ENCODE results near the gene ZNF81.
"Not testable (repeated sequence)": the region's sequence is repeated elsewhere in the genome, so short reads cannot be mapped to it uniquely, and the experiment has no call there.

ZNF81 gene

GRCh38 chrX:47915886-47916493 lies 79.3 kb downstream of the ZNF81 start:
- no peak for DNase-seq
- H3K4me1 ChIP-seq (ENCODE audit: control insufficient read depth, insufficient read depth, low read length, poor library complexity, severe bottlenecking), result no peaks in the 10 kb centered on the region
- H3K27ac ChIP-seq (ENCODE audit: insufficient read depth, low read length, poor library complexity, severe bottlenecking), result no peak overlapping the region
- no peak overlapping the region for H3K4me3 ChIP-seq (ENCODE audit: insufficient read depth, low read depth, low read length, poor library complexity, severe bottlenecking)
- peaks cover 14% of the 10 kb centered on the region for H3K9me3 ChIP-seq (ENCODE audit: control insufficient read depth, low read length)
- H3K27me3 ChIP-seq (replicated peaks; ENCODE audit: control insufficient read depth, insufficient read depth, low read length, poor library complexity, severe bottlenecking), result no peaks in the 10 kb centered on the region
- peaks cover 6% of the 10 kb centered on the region for H3K36me3 ChIP-seq (ENCODE audit: control insufficient read depth, insufficient read depth, low read length)

GRCh38 chrX:47918274-47918673 lies 81.6 kb downstream of the ZNF81 start:
- no peak for DNase-seq
- Histone ChIP-seq H3K27ac (ENCODE audit: insufficient read depth, low read length, poor library complexity, severe bottlenecking) (no peak overlapping the region), H3K36me3 (ENCODE audit: control insufficient read depth, insufficient read depth, low read length) (peaks cover 6% of the 10 kb centered on the region), H3K4me3 (ENCODE audit: insufficient read depth, low read depth, low read length, poor library complexity, severe bottlenecking) (no peak overlapping the region), H3K4me1 (ENCODE audit: control insufficient read depth, insufficient read depth, low read length, poor library complexity, severe bottlenecking) (no peaks in the 10 kb centered on the region), H3K9me3 (ENCODE audit: control insufficient read depth, low read length) (peaks cover 14% of the 10 kb centered on the region), H3K27me3 (replicated peaks; ENCODE audit: control insufficient read depth, insufficient read depth, low read length, poor library complexity, severe bottlenecking) (no peaks in the 10 kb centered on the region)

GRCh38 chrX:47927212-47927611 lies 90.5 kb downstream of the ZNF81 start:
- H3K4me1 ChIP-seq (ENCODE audit: control insufficient read depth, insufficient read depth, low read length, poor library complexity, severe bottlenecking), result no peaks in the 10 kb centered on the region
- no peak for DNase-seq
- H3K9me3 ChIP-seq (ENCODE audit: control insufficient read depth, low read length), result no peaks in the 10 kb centered on the region
- no peaks in the 10 kb centered on the region for H3K27me3 ChIP-seq (replicated peaks; ENCODE audit: control insufficient read depth, insufficient read depth, low read length, poor library complexity, severe bottlenecking)
- H3K4me3 ChIP-seq (ENCODE audit: insufficient read depth, low read depth, low read length, poor library complexity, severe bottlenecking), result no peak overlapping the region
- no peak overlapping the region for H3K27ac ChIP-seq (ENCODE audit: insufficient read depth, low read length, poor library complexity, severe bottlenecking)
- no peaks in the 10 kb centered on the region for H3K36me3 ChIP-seq (ENCODE audit: control insufficient read depth, insufficient read depth, low read length)

- DNase-seq; H3K27me3 ChIP-seq (replicated peaks; ENCODE audit: control insufficient read depth, insufficient read depth, low read length, poor library complexity, severe bottlenecking); H3K36me3 ChIP-seq (ENCODE audit: control insufficient read depth, insufficient read depth, low read length); H3K27ac ChIP-seq (ENCODE audit: insufficient read depth, low read length, poor library complexity, severe bottlenecking); H3K4me3 ChIP-seq (ENCODE audit: insufficient read depth, low read depth, low read length, poor library complexity, severe bottlenecking); H3K4me1 ChIP-seq (ENCODE audit: control insufficient read depth, insufficient read depth, low read length, poor library complexity, severe bottlenecking); H3K9me3 ChIP-seq (ENCODE audit: control insufficient read depth, low read length): not testable (repeated sequence)
These were observed 95.3 kb downstream of the ZNF81 start for GRCh38 chrX:47931970-47932369.

GRCh38 chrX:47933946-47934345 lies 97.2 kb downstream of the ZNF81 start:
- H3K27me3 ChIP-seq (replicated peaks; ENCODE audit: control insufficient read depth, insufficient read depth, low read length, poor library complexity, severe bottlenecking), result no peaks in the 10 kb centered on the region
- no peaks in the 10 kb centered on the region for H3K9me3 ChIP-seq (ENCODE audit: control insufficient read depth, low read length)
- no peaks in the 10 kb centered on the region for H3K36me3 ChIP-seq (ENCODE audit: control insufficient read depth, insufficient read depth, low read length)
- no peak overlapping the region for H3K4me3 ChIP-seq (ENCODE audit: insufficient read depth, low read depth, low read length, poor library complexity, severe bottlenecking)
- DNase-seq, result no peak
- no peak overlapping the region for H3K27ac ChIP-seq (ENCODE audit: insufficient read depth, low read length, poor library complexity, severe bottlenecking)
- H3K4me1 ChIP-seq (ENCODE audit: control insufficient read depth, insufficient read depth, low read length, poor library complexity, severe bottlenecking), result no peaks in the 10 kb centered on the region

GRCh38 chrX:47936224-47936939 lies 99.7 kb downstream of the ZNF81 start:
- no peak for DNase-seq
- Histone ChIP-seq H3K9me3 (ENCODE audit: control insufficient read depth, low read length) (no peaks in the 10 kb centered on the region), H3K27me3 (replicated peaks; ENCODE audit: control insufficient read depth, insufficient read depth, low read length, poor library complexity, severe bottlenecking) (no peaks in the 10 kb centered on the region), H3K4me1 (ENCODE audit: control insufficient read depth, insufficient read depth, low read length, poor library complexity, severe bottlenecking) (no peaks in the 10 kb centered on the region), H3K4me3 (ENCODE audit: insufficient read depth, low read depth, low read length, poor library complexity, severe bottlenecking) (no peak overlapping the region), H3K36me3 (ENCODE audit: control insufficient read depth, insufficient read depth, low read length) (no peaks in the 10 kb centered on the region), H3K27ac (ENCODE audit: insufficient read depth, low read length, poor library complexity, severe bottlenecking) (no peak overlapping the region)

- no peaks in the 10 kb centered on the region for H3K9me3 ChIP-seq (ENCODE audit: control insufficient read depth, low read length)
These were observed 100.2 kb downstream of the ZNF81 start for GRCh38 chrX:47936940-47937317.

GRCh38 chrX:47940448-47940847 lies 103.7 kb downstream of the ZNF81 start:
- no peaks in the 10 kb centered on the region for H3K27me3 ChIP-seq (replicated peaks; ENCODE audit: control insufficient read depth, insufficient read depth, low read length, poor library complexity, severe bottlenecking)
- no peaks in the 10 kb centered on the region for H3K9me3 ChIP-seq (ENCODE audit: control insufficient read depth, low read length)
- no peaks in the 10 kb centered on the region for H3K4me1 ChIP-seq (ENCODE audit: control insufficient read depth, insufficient read depth, low read length, poor library complexity, severe bottlenecking)
- no peak overlapping the region for H3K4me3 ChIP-seq (ENCODE audit: insufficient read depth, low read depth, low read length, poor library complexity, severe bottlenecking)
- H3K27ac ChIP-seq (ENCODE audit: insufficient read depth, low read length, poor library complexity, severe bottlenecking), result no peak overlapping the region
- H3K36me3 ChIP-seq (ENCODE audit: control insufficient read depth, insufficient read depth, low read length), result no peaks in the 10 kb centered on the region
- no peak for DNase-seq

More at GRCh38 chrX:47936940-47937317, 100.2 kb downstream of the ZNF81 start:
- no peak for DNase-seq
- H3K4me3 ChIP-seq (ENCODE audit: insufficient read depth, low read depth, low read length, poor library complexity, severe bottlenecking), result no peak overlapping the region
- no peaks in the 10 kb centered on the region for H3K27me3 ChIP-seq (replicated peaks; ENCODE audit: control insufficient read depth, insufficient read depth, low read length, poor library complexity, severe bottlenecking)
- no peaks in the 10 kb centered on the region for H3K36me3 ChIP-seq (ENCODE audit: control insufficient read depth, insufficient read depth, low read length)
- no peak overlapping the region for H3K27ac ChIP-seq (ENCODE audit: insufficient read depth, low read length, poor library complexity, severe bottlenecking)
- no peaks in the 10 kb centered on the region for H3K4me1 ChIP-seq (ENCODE audit: control insufficient read depth, insufficient read depth, low read length, poor library complexity, severe bottlenecking)

GRCh38 chrX:47941423-47941822 lies 104.7 kb downstream of the ZNF81 start:
- no peak for DNase-seq
- H3K9me3 ChIP-seq (ENCODE audit: control insufficient read depth, low read length), result no peaks in the 10 kb centered on the region
- H3K27ac ChIP-seq (ENCODE audit: insufficient read depth, low read length, poor library complexity, severe bottlenecking), result no peak overlapping the region
- no peak overlapping the region for H3K4me3 ChIP-seq (ENCODE audit: insufficient read depth, low read depth, low read length, poor library complexity, severe bottlenecking)
- no peaks in the 10 kb centered on the region for H3K27me3 ChIP-seq (replicated peaks; ENCODE audit: control insufficient read depth, insufficient read depth, low read length, poor library complexity, severe bottlenecking)
- no peaks in the 10 kb centered on the region for H3K4me1 ChIP-seq (ENCODE audit: control insufficient read depth, insufficient read depth, low read length, poor library complexity, severe bottlenecking)
- no peaks in the 10 kb centered on the region for H3K36me3 ChIP-seq (ENCODE audit: control insufficient read depth, insufficient read depth, low read length)

GRCh38 chrX:47955295-47955694 lies 118.6 kb downstream of the ZNF81 start:
- H3K4me1 ChIP-seq (ENCODE audit: control insufficient read depth, insufficient read depth, low read length, poor library complexity, severe bottlenecking); DNase-seq; H3K9me3 ChIP-seq (ENCODE audit: control insufficient read depth, low read length); H3K4me3 ChIP-seq (ENCODE audit: insufficient read depth, low read depth, low read length, poor library complexity, severe bottlenecking); H3K27ac ChIP-seq (ENCODE audit: insufficient read depth, low read length, poor library complexity, severe bottlenecking); H3K27me3 ChIP-seq (replicated peaks; ENCODE audit: control insufficient read depth, insufficient read depth, low read length, poor library complexity, severe bottlenecking); H3K36me3 ChIP-seq (ENCODE audit: control insufficient read depth, insufficient read depth, low read length): not testable (repeated sequence)

Data from effector memory CD4-positive, alpha-beta T cell (primary cell).